ENCODE data around the gene LDLRAP1.

LDLRAP1 gene

GRCh38 chr1:25560001-25560400, 16.6 kb downstream of the LDLRAP1 start:
- Mint-ChIP-seq H3K27ac (peak overlapping the region; percentile 52), H3K4me3 (no peak overlapping the region), H3K4me1 (ENCODE audit: low read depth) (peaks cover 93% of the 10 kb centered on the region), H3K9me3 (no peaks in the 10 kb centered on the region), H3K36me3 (ENCODE audit: low read depth) (no peaks in the 10 kb centered on the region), H3K27me3 (no peaks in the 10 kb centered on the region)

- peaks cover 96% of the 10 kb centered on the region for H3K4me1 Mint-ChIP-seq (ENCODE audit: low read depth)
- no peaks in the 10 kb centered on the region for H3K9me3 Mint-ChIP-seq
- peak overlapping the region; percentile 70 for H3K27ac Mint-ChIP-seq
- H3K36me3 Mint-ChIP-seq (ENCODE audit: low read depth): no peaks in the 10 kb centered on the region
- no peaks in the 10 kb centered on the region for H3K27me3 Mint-ChIP-seq
- no peak overlapping the region for H3K4me3 Mint-ChIP-seq
Measured at GRCh38 chr1:25560788-25561187, 17.4 kb downstream of the LDLRAP1 start.

GRCh38 chr1:25561421-25562100, 18.2 kb downstream of the LDLRAP1 start:
- Mint-ChIP-seq H3K27ac (peak overlapping the region; percentile 70), H3K9me3 (no peaks in the 10 kb centered on the region), H3K27me3 (no peaks in the 10 kb centered on the region), H3K4me1 (ENCODE audit: low read depth) (peaks cover 96% of the 10 kb centered on the region), H3K36me3 (ENCODE audit: low read depth) (no peaks in the 10 kb centered on the region), H3K4me3 (peak overlapping the region; percentile 47)

GRCh38 chr1:25562101-25562927, 18.9 kb downstream of the LDLRAP1 start:
- Mint-ChIP-seq H3K36me3 (ENCODE audit: low read depth) (no peaks in the 10 kb centered on the region), H3K27ac (peak overlapping the region; percentile 70), H3K4me3 (peak overlapping the region; percentile 77), H3K9me3 (no peaks in the 10 kb centered on the region), H3K4me1 (ENCODE audit: low read depth) (peaks cover 96% of the 10 kb centered on the region), H3K27me3 (no peaks in the 10 kb centered on the region)

- Mint-ChIP-seq H3K4me1 (ENCODE audit: low read depth) (peaks cover 96% of the 10 kb centered on the region), H3K27me3 (no peaks in the 10 kb centered on the region), H3K9me3 (no peaks in the 10 kb centered on the region), H3K36me3 (ENCODE audit: low read depth) (peaks cover 5% of the 10 kb centered on the region), H3K27ac (peak overlapping the region; percentile 70), H3K4me3 (peak overlapping the region; percentile 77)
Measured at GRCh38 chr1:25562928-25563283, 19.5 kb downstream of the LDLRAP1 start.

- peak overlapping the region; percentile 70 for H3K27ac Mint-ChIP-seq
- peaks cover 7% of the 10 kb centered on the region for H3K36me3 Mint-ChIP-seq (ENCODE audit: low read depth)
- peaks cover 96% of the 10 kb centered on the region for H3K4me1 Mint-ChIP-seq (ENCODE audit: low read depth)
- H3K4me3 Mint-ChIP-seq: peak overlapping the region; percentile 77
- H3K27me3 Mint-ChIP-seq: no peaks in the 10 kb centered on the region
- H3K9me3 Mint-ChIP-seq: no peaks in the 10 kb centered on the region
Measured at GRCh38 chr1:25563330-25564215, 20.2 kb downstream of the LDLRAP1 start.

GRCh38 chr1:25564777-25565574, 21.6 kb downstream of the LDLRAP1 start:
- peak overlapping the region; percentile 63 for H3K27ac Mint-ChIP-seq
- peak overlapping the region; percentile 77 for H3K4me3 Mint-ChIP-seq
- no peaks in the 10 kb centered on the region for H3K9me3 Mint-ChIP-seq
- peaks cover 7% of the 10 kb centered on the region for H3K36me3 Mint-ChIP-seq (ENCODE audit: low read depth)
- no peaks in the 10 kb centered on the region for H3K27me3 Mint-ChIP-seq
- peaks cover 96% of the 10 kb centered on the region for H3K4me1 Mint-ChIP-seq (ENCODE audit: low read depth)

GRCh38 chr1:25565626-25566025, 22.2 kb downstream of the LDLRAP1 start:
- H3K4me3 Mint-ChIP-seq: peak overlapping the region; percentile 67
- H3K27ac Mint-ChIP-seq: peak overlapping the region; percentile 63
- peaks cover 93% of the 10 kb centered on the region for H3K4me1 Mint-ChIP-seq (ENCODE audit: low read depth)
- H3K36me3 Mint-ChIP-seq (ENCODE audit: low read depth): peaks cover 7% of the 10 kb centered on the region
- H3K9me3 Mint-ChIP-seq: no peaks in the 10 kb centered on the region
- no peaks in the 10 kb centered on the region for H3K27me3 Mint-ChIP-seq

GRCh38 chr1:25566176-25566729, 22.8 kb downstream of the LDLRAP1 start:
- H3K36me3 Mint-ChIP-seq (ENCODE audit: low read depth): peaks cover 7% of the 10 kb centered on the region

GRCh38 chr1:25566730-25567341, 23.4 kb downstream of the LDLRAP1 start:
- Mint-ChIP-seq H3K9me3 (no peaks in the 10 kb centered on the region), H3K4me1 (ENCODE audit: low read depth) (peaks cover 84% of the 10 kb centered on the region), H3K4me3 (peak overlapping the region; percentile 55), H3K27ac (no peak overlapping the region), H3K27me3 (no peaks in the 10 kb centered on the region), H3K36me3 (ENCODE audit: low read depth) (peaks cover 7% of the 10 kb centered on the region)

More at GRCh38 chr1:25566176-25566729, 22.8 kb downstream of the LDLRAP1 start:
- no peaks in the 10 kb centered on the region for H3K27me3 Mint-ChIP-seq
- H3K4me3 Mint-ChIP-seq: peak overlapping the region; percentile 55
- no peaks in the 10 kb centered on the region for H3K9me3 Mint-ChIP-seq
- peak overlapping the region; percentile 63 for H3K27ac Mint-ChIP-seq
- H3K4me1 Mint-ChIP-seq (ENCODE audit: low read depth): peaks cover 87% of the 10 kb centered on the region

- Mint-ChIP-seq H3K36me3 (ENCODE audit: low read depth) (peaks cover 7% of the 10 kb centered on the region), H3K4me1 (ENCODE audit: low read depth) (peaks cover 83% of the 10 kb centered on the region), H3K4me3 (no peak overlapping the region), H3K27ac (peak overlapping the region; percentile 21), H3K27me3 (no peaks in the 10 kb centered on the region), H3K9me3 (no peaks in the 10 kb centered on the region)
Measured at GRCh38 chr1:25567710-25568089, 24.3 kb downstream of the LDLRAP1 start.

- H3K36me3 Mint-ChIP-seq (ENCODE audit: low read depth): peaks cover 7% of the 10 kb centered on the region
- H3K9me3 Mint-ChIP-seq: no peaks in the 10 kb centered on the region
- no peaks in the 10 kb centered on the region for H3K27me3 Mint-ChIP-seq
- peak overlapping the region; percentile 21 for H3K27ac Mint-ChIP-seq
- H3K4me3 Mint-ChIP-seq: no peak overlapping the region
- H3K4me1 Mint-ChIP-seq (ENCODE audit: low read depth): peaks cover 83% of the 10 kb centered on the region
Measured at GRCh38 chr1:25568090-25568833, 24.9 kb downstream of the LDLRAP1 start.
